ENCODE data around the gene NOTCH2.

The NOTCH2 gene

GRCh38 chr1:119948342-119949214 lies 120.9 kb downstream of the NOTCH2 start:
- Histone ChIP-seq H3K27me3 (ENCODE audit: control insufficient read depth, insufficient read depth, low read length) (no peaks in the 10 kb centered on the region), H3K36me3 (ENCODE audit: control insufficient read depth, insufficient read depth, low read length) (peaks cover 3% of the 10 kb centered on the region), H3K9ac (ENCODE audit: low read depth, low read length) (no peak overlapping the region), H3K9me3 (ENCODE audit: control insufficient read depth, insufficient read depth, low read length) (no peaks in the 10 kb centered on the region), H3K4me3 (ENCODE audit: low read depth, low read length) (no peak overlapping the region), H3K4me1 (ENCODE audit: control insufficient read depth, insufficient read depth, low read length) (no peaks in the 10 kb centered on the region)

- no peaks in the 10 kb centered on the region for H3K27me3 ChIP-seq (ENCODE audit: control insufficient read depth, insufficient read depth, low read length)
- H3K9ac ChIP-seq (ENCODE audit: low read depth, low read length) = no peak overlapping the region
- H3K4me1 ChIP-seq (ENCODE audit: control insufficient read depth, insufficient read depth, low read length) = no peaks in the 10 kb centered on the region
- no peaks in the 10 kb centered on the region for H3K9me3 ChIP-seq (ENCODE audit: control insufficient read depth, insufficient read depth, low read length)
- peaks cover 3% of the 10 kb centered on the region for H3K36me3 ChIP-seq (ENCODE audit: control insufficient read depth, insufficient read depth, low read length)
- no peak overlapping the region for H3K4me3 ChIP-seq (ENCODE audit: low read depth, low read length)
These were observed 122.0 kb downstream of the NOTCH2 start for GRCh38 chr1:119947468-119947867.

DNA sequence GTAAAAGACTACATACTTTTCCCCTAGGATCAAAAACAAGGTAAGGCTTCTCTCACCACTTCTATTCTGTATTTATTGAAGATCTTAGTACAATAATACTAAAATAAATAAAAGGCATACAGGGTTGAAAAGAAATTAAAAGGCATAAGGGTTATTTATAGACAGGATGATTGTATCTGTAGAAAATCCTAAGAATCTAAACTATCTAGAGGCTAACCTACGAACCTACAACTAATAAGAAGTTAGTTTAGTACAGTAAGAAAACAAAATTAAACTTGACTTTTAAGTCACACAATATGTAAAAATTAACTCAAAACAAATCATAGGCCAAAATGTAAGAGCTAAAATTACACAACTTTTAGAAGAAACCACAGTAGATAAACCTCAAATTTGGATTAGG lies 122.7 kb downstream of the NOTCH2 start:
- H3K4me1 ChIP-seq (ENCODE audit: control insufficient read depth, insufficient read depth, low read length) = no peaks in the 10 kb centered on the region
- peaks cover 3% of the 10 kb centered on the region for H3K36me3 ChIP-seq (ENCODE audit: control insufficient read depth, insufficient read depth, low read length)
- no peak overlapping the region for H3K4me3 ChIP-seq (ENCODE audit: low read depth, low read length)
- H3K9ac ChIP-seq (ENCODE audit: low read depth, low read length) = no peak overlapping the region
- H3K27me3 ChIP-seq (ENCODE audit: control insufficient read depth, insufficient read depth, low read length) = no peaks in the 10 kb centered on the region
- no peaks in the 10 kb centered on the region for H3K9me3 ChIP-seq (ENCODE audit: control insufficient read depth, insufficient read depth, low read length)

DNA sequence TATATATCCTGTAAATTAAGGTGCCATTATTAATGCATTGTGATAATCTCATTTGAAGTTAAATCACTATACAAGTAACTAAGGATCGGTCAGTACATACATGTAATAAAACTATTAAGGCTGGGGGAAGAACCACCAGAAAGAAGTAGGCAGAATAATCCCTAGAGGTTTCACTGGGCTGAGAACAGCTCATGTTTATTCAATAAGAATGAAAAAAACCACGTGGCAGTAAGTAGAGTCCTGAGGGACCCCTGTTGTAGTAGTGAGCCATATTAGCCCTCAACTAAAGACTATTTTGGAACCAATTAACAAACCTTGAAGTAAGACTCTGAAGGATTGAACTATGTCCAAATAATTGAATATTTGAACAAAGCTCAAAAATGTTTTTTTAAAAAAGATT lies 126.2 kb downstream of the NOTCH2 start:
- H3K4me3 ChIP-seq (ENCODE audit: low read depth, low read length) = no peak overlapping the region
- no peaks in the 10 kb centered on the region for H3K9me3 ChIP-seq (ENCODE audit: control insufficient read depth, insufficient read depth, low read length)
- no peaks in the 10 kb centered on the region for H3K4me1 ChIP-seq (ENCODE audit: control insufficient read depth, insufficient read depth, low read length)
- H3K9ac ChIP-seq (ENCODE audit: low read depth, low read length) = no peak overlapping the region
- no peaks in the 10 kb centered on the region for H3K27me3 ChIP-seq (ENCODE audit: control insufficient read depth, insufficient read depth, low read length)
- no peaks in the 10 kb centered on the region for H3K36me3 ChIP-seq (ENCODE audit: control insufficient read depth, insufficient read depth, low read length)

- no peaks in the 10 kb centered on the region for H3K4me1 ChIP-seq (ENCODE audit: control insufficient read depth, insufficient read depth, low read length)
- H3K4me3 ChIP-seq (ENCODE audit: low read depth, low read length) = no peak overlapping the region
- no peaks in the 10 kb centered on the region for H3K36me3 ChIP-seq (ENCODE audit: control insufficient read depth, insufficient read depth, low read length)
- no peaks in the 10 kb centered on the region for H3K9me3 ChIP-seq (ENCODE audit: control insufficient read depth, insufficient read depth, low read length)
- H3K9ac ChIP-seq (ENCODE audit: low read depth, low read length) = no peak overlapping the region
- no peaks in the 10 kb centered on the region for H3K27me3 ChIP-seq (ENCODE audit: control insufficient read depth, insufficient read depth, low read length)
These were observed 128.1 kb downstream of the NOTCH2 start for GRCh38 chr1:119941392-119941791.

- Histone ChIP-seq H3K9me3 (ENCODE audit: control insufficient read depth, insufficient read depth, low read length) (no peaks in the 10 kb centered on the region), H3K4me3 (ENCODE audit: low read depth, low read length) (no peak overlapping the region), H3K4me1 (ENCODE audit: control insufficient read depth, insufficient read depth, low read length) (no peaks in the 10 kb centered on the region), H3K36me3 (ENCODE audit: control insufficient read depth, insufficient read depth, low read length) (no peaks in the 10 kb centered on the region), H3K27me3 (ENCODE audit: control insufficient read depth, insufficient read depth, low read length) (no peaks in the 10 kb centered on the region), H3K9ac (ENCODE audit: low read depth, low read length) (no peak overlapping the region)
These were observed 128.8 kb downstream of the NOTCH2 start for GRCh38 chr1:119940697-119941096.

- Histone ChIP-seq H3K4me3 (ENCODE audit: low read depth, low read length) (no peak overlapping the region), H3K9me3 (ENCODE audit: control insufficient read depth, insufficient read depth, low read length) (no peaks in the 10 kb centered on the region), H3K36me3 (ENCODE audit: control insufficient read depth, insufficient read depth, low read length) (peaks cover 4% of the 10 kb centered on the region), H3K9ac (ENCODE audit: low read depth, low read length) (no peak overlapping the region), H3K27me3 (ENCODE audit: control insufficient read depth, insufficient read depth, low read length) (no peaks in the 10 kb centered on the region), H3K4me1 (ENCODE audit: control insufficient read depth, insufficient read depth, low read length) (no peaks in the 10 kb centered on the region)
These were observed 132.3 kb downstream of the NOTCH2 start for GRCh38 chr1:119937198-119937597.

- H3K36me3 ChIP-seq (ENCODE audit: control insufficient read depth, insufficient read depth, low read length) = peaks cover 4% of the 10 kb centered on the region
- no peak overlapping the region for H3K4me3 ChIP-seq (ENCODE audit: low read depth, low read length)
- H3K9me3 ChIP-seq (ENCODE audit: control insufficient read depth, insufficient read depth, low read length) = no peaks in the 10 kb centered on the region
- no peak overlapping the region for H3K9ac ChIP-seq (ENCODE audit: low read depth, low read length)
- H3K4me1 ChIP-seq (ENCODE audit: control insufficient read depth, insufficient read depth, low read length) = no peaks in the 10 kb centered on the region
- H3K27me3 ChIP-seq (ENCODE audit: control insufficient read depth, insufficient read depth, low read length) = no peaks in the 10 kb centered on the region
These were observed 133.5 kb downstream of the NOTCH2 start for GRCh38 chr1:119935915-119936314.

GRCh38 chr1:119935373-119935772 lies 134.1 kb downstream of the NOTCH2 start:
- no peaks in the 10 kb centered on the region for H3K27me3 ChIP-seq (ENCODE audit: control insufficient read depth, insufficient read depth, low read length)
- no peaks in the 10 kb centered on the region for H3K9me3 ChIP-seq (ENCODE audit: control insufficient read depth, insufficient read depth, low read length)
- no peak overlapping the region for H3K4me3 ChIP-seq (ENCODE audit: low read depth, low read length)
- peaks cover 4% of the 10 kb centered on the region for H3K36me3 ChIP-seq (ENCODE audit: control insufficient read depth, insufficient read depth, low read length)
- H3K4me1 ChIP-seq (ENCODE audit: control insufficient read depth, insufficient read depth, low read length) = no peaks in the 10 kb centered on the region
- no peak overlapping the region for H3K9ac ChIP-seq (ENCODE audit: low read depth, low read length)

DNA sequence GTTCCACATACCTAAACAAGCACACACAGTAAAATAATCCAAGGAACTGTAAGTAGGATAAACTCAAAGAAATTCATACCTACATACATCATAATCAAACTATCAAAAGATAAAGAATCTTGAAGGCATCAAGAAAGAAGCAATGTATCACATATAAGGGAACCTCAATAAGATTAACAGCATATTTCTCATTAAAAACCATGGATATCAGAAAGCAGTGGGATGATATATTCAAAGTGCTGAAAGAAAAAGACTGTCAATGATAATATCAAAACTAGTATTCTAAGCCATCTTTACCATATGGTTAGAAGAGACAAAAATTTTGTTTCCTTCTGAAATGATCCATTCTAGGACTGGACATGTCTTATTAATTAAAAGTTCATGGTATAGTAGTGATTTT lies 136.1 kb downstream of the NOTCH2 start:
- H3K4me3 ChIP-seq (ENCODE audit: low read depth, low read length) = no peak overlapping the region
- H3K4me1 ChIP-seq (ENCODE audit: control insufficient read depth, insufficient read depth, low read length) = no peaks in the 10 kb centered on the region
- H3K27me3 ChIP-seq (ENCODE audit: control insufficient read depth, insufficient read depth, low read length) = no peaks in the 10 kb centered on the region
- H3K9me3 ChIP-seq (ENCODE audit: control insufficient read depth, insufficient read depth, low read length) = no peaks in the 10 kb centered on the region
- H3K9ac ChIP-seq (ENCODE audit: low read depth, low read length) = no peak overlapping the region
- H3K36me3 ChIP-seq (ENCODE audit: control insufficient read depth, insufficient read depth, low read length) = peaks cover 4% of the 10 kb centered on the region

DNA sequence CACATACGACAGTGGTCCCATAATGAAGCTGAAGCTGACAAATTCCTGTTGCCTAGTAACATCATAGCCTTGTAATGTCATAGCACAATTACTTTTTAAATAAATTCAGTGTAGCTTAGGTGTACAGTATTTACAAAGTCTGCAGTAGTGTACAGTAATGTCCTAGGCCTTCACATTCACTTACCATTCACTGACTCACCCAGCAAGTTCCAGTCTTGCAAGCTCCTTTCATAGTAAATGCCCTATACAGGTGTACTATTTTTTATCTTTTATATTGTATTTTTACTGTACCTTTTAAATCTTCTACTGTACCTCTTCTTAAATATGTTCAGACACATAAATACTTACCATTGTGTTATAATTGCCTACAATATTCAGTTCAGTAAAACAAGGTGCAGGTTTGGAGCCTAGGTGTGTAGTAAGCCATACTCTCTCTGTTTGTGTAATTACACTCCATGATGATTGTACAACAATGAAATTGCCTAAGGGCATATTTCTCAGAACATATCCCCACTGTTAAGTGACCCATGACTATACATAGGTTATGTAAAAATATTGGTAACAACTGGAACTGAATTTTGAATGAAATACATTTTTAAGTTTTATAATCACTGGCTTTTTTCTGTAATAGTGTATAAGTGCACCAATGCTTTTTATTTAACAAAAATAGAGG lies 139.7 kb downstream of the NOTCH2 start:
- H3K9me3 ChIP-seq (ENCODE audit: control insufficient read depth, insufficient read depth, low read length) = no peaks in the 10 kb centered on the region
- no peaks in the 10 kb centered on the region for H3K27me3 ChIP-seq (ENCODE audit: control insufficient read depth, insufficient read depth, low read length)
- H3K4me3 ChIP-seq (ENCODE audit: low read depth, low read length) = no peak overlapping the region
- H3K9ac ChIP-seq (ENCODE audit: low read depth, low read length) = no peak overlapping the region
- H3K4me1 ChIP-seq (ENCODE audit: control insufficient read depth, insufficient read depth, low read length) = no peaks in the 10 kb centered on the region
- H3K36me3 ChIP-seq (ENCODE audit: control insufficient read depth, insufficient read depth, low read length) = peaks cover 10% of the 10 kb centered on the region

DNA sequence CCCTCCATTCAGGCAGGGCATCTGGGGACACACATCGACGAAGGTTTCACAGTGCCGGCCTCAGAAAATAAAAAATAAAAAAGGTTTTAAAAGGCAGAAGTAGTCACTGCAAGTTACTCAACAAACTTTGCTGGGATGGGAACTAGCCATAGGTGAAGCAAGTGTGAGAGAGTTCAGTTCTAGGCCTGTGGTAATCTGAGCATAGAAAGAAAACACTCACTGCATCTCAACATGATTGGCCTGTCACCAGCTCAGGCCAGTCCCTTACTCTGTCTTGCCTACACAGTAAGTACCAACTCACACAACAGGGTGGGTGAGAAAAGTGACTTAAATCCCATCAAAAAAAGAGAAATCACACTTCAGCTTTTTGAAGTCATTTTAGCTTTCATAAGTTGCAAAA lies 142.9 kb downstream of the NOTCH2 start:
- H3K36me3 ChIP-seq (ENCODE audit: control insufficient read depth, insufficient read depth, low read length) = peaks cover 12% of the 10 kb centered on the region

More for the DNA sequence above, 142.9 kb downstream of the NOTCH2 start:
- no peak overlapping the region for H3K9ac ChIP-seq (ENCODE audit: low read depth, low read length)
- H3K4me1 ChIP-seq (ENCODE audit: control insufficient read depth, insufficient read depth, low read length) = no peaks in the 10 kb centered on the region
- no peaks in the 10 kb centered on the region for H3K9me3 ChIP-seq (ENCODE audit: control insufficient read depth, insufficient read depth, low read length)
- H3K4me3 ChIP-seq (ENCODE audit: low read depth, low read length) = no peak overlapping the region
- no peaks in the 10 kb centered on the region for H3K27me3 ChIP-seq (ENCODE audit: control insufficient read depth, insufficient read depth, low read length)

Data from iPS-15b (cell line).